HCT116 (cell line): ENCODE measurements around the gene UBE2G2. TPM values are rescaled to one million over a fixed set of nuclear protein-coding genes. Genes with fewer than 3 reads are reported as not detected.

Experiments used
- ATAC-seq: fragments of 200-7000 bp; cut with Tn5 transposase; 2 replicates; pipeline ENCODE4 v1.9.1; 2020; ENCODE audit warnings: mild to moderate bottlenecking, moderate library complexity
- BruUV-seq: library from RNA; stranded (reverse); fragments of 400-500 nt; replicated peaks from 2 replicates; lab custom pipeline; 2021; lab: Mats Ljungman, UMichigan
- CTCF ChIA-PET: fragments of 300-600 bp; sonication (Branson Sonifier 250); formaldehyde crosslinking; loops from one replicate; lab custom pipeline; 2021; ENCODE audit warnings: antibody characterized with exemption; lab: Charles Lee
- POLR2A ChIA-PET: fragments of 300-600, 350-600 bp; sonication (Branson Sonifier 250); formaldehyde crosslinking; loops from one replicate; lab custom pipeline; 2021; ENCODE audit warnings: antibody characterized with exemption; lab: Charles Lee
- RAD21 ChIA-PET, 2 experiments: fragments of 300-600 bp; sonication (Branson Sonifier 250); formaldehyde crosslinking; loops; one replicate each; lab custom pipeline; 2023; ENCODE audit warnings: low total read pairs in 2 of 2; ENCODE audit not compliant: uncharacterized antibody in 2 of 2, unreplicated experiment in 2 of 2, low non-redundant PET in 1 of 2; lab: Charles Lee
- DNase-seq: peaks from one replicate; pipeline ENCODE4 v3.0.0-alpha.2; 2010; ENCODE audit warnings: low read depth, low spot score
- H2AFZ ChIP-seq: fragments of 200-600 bp; shearing (Covaris generic), sonication (generic); 2 replicates; pipeline ENCODE4 v1.6.1; 2017; ENCODE audit warnings: low read depth, mixed run types, mixed read lengths, antibody characterized with exemption, low read length; ENCODE audit not compliant: poor library complexity, severe bottlenecking
- H3K27ac ChIP-seq: 2 replicates; pipeline ENCODE4 v1.5.1; 2012; ENCODE audit warnings: low read depth, low read length
- H3K27me3 ChIP-seq: fragments of 200-600 bp; sonication (generic); 2 replicates; pipeline ENCODE4 v1.6.1; 2016; ENCODE audit warnings: mixed run types, low read length, mixed read lengths; ENCODE audit not compliant: insufficient read depth
- H3K36me3 ChIP-seq, 2 experiments: fragments of 200-500 bp in 1 of 2; fragments of 200-600 bp in 1 of 2; sonication (Bioruptor generic) in 1 of 2; sonication (generic) in 1 of 2; 2 replicates each; pipeline versions ENCODE4 v1.5.1 to v1.6.1; 2014 to 2016; ENCODE audit warnings: low read length in 2 of 2, inconsistent platforms in 1 of 2, mixed read lengths in 1 of 2, mixed run types in 1 of 2; ENCODE audit not compliant: insufficient read depth in 2 of 2, control insufficient read depth in 1 of 2
- H3K4me1 ChIP-seq, 2 experiments: fragments of 200-600 bp in 1 of 2; sonication (generic) in 1 of 2; 2 replicates each; pipeline versions ENCODE4 v1.5.1 to v1.6.1; 2012 to 2017; ENCODE audit warnings: low read length in 2 of 2, inconsistent platforms in 1 of 2, mild to moderate bottlenecking in 1 of 2, mixed read lengths in 1 of 2, mixed run types in 1 of 2, moderate library complexity in 1 of 2; ENCODE audit not compliant: insufficient read depth in 2 of 2, control insufficient read depth in 1 of 2
- H3K4me2 ChIP-seq: fragments of 200-600 bp; sonication (generic); 2 replicates; pipeline ENCODE4 v1.6.1; 2017; ENCODE audit warnings: mixed run types, low read length, mixed read lengths
- H3K4me3 ChIP-seq, 2 experiments: fragments of 200-600 bp in 1 of 2; sonication (generic) in 1 of 2; replicated peaks in 1 of 2; 2 replicates each; pipeline ENCODE4 v1.5.1; 2011 to 2016; ENCODE audit warnings: low read length in 2 of 2, control low read depth in 1 of 2, low read depth in 1 of 2, mild to moderate bottlenecking in 1 of 2, mixed read lengths in 1 of 2, mixed run types in 1 of 2
- H3K79me2 ChIP-seq: fragments of 200-600 bp; sonication (generic); 2 replicates; pipeline ENCODE4 v1.6.1; 2017; ENCODE audit warnings: mild to moderate bottlenecking, mixed run types, low read length, moderate library complexity, mixed read lengths; ENCODE audit not compliant: insufficient read depth
- H3K9ac ChIP-seq: fragments of 200-600 bp; sonication (generic); 2 replicates; pipeline ENCODE4 v1.6.1; 2016; ENCODE audit warnings: low read length, mixed read lengths
- H3K9me2 ChIP-seq: fragments of 200-600 bp; sonication (generic), shearing (Covaris generic); 2 replicates; pipeline ENCODE4 v1.6.1; 2017; ENCODE audit warnings: mixed run types, mild to moderate bottlenecking, moderate library complexity; ENCODE audit not compliant: insufficient read depth
- H3K9me3 ChIP-seq, 2 experiments: fragments of 200-500 bp in 1 of 2; fragments of 200-600 bp in 1 of 2; sonication (Bioruptor generic) in 1 of 2; sonication (generic) in 1 of 2; 2 replicates each; pipeline ENCODE4 v1.6.1; 2014 to 2017; ENCODE audit warnings: low read length in 2 of 2, mixed read lengths in 2 of 2, inconsistent platforms in 1 of 2, low read depth in 1 of 2, mild to moderate bottlenecking in 1 of 2, mixed run types in 1 of 2, moderate library complexity in 1 of 2; ENCODE audit not compliant: control insufficient read depth in 1 of 2, insufficient read depth in 1 of 2
- H4K20me1 ChIP-seq: fragments of 200-600 bp; sonication (generic), shearing (Covaris generic); 2 replicates; pipeline ENCODE4 v1.6.1; 2017; ENCODE audit warnings: mixed run types, mild to moderate bottlenecking, moderate library complexity; ENCODE audit not compliant: insufficient read depth
- CBX3 ChIP-seq: IDR thresholded peaks from 2 replicates; pipeline ENCODE4 v1.6.1; 2012; ENCODE audit warnings: low read depth
- CEBPB ChIP-seq: IDR thresholded peaks from 2 replicates; pipeline ENCODE4 v1.6.1; 2012; ENCODE audit warnings: low read depth
- EZH2 ChIP-seq: fragments of 200-600 bp; sonication (generic); IDR thresholded peaks from 2 replicates; pipeline ENCODE4 v1.6.1; 2017; ENCODE audit warnings: antibody characterized with exemption, mixed run types
- MAX ChIP-seq: IDR thresholded peaks from 2 replicates; pipeline ENCODE4 v1.6.1; 2012
- POLR2AphosphoS5 ChIP-seq: IDR thresholded peaks from 2 replicates; pipeline ENCODE4 v1.6.1; 2011; ENCODE audit warnings: mild to moderate bottlenecking, low read depth, low read length, moderate library complexity
- REST ChIP-seq: IDR thresholded peaks from 2 replicates; pipeline ENCODE4 v1.6.1; 2012; ENCODE audit warnings: low read depth
- SRF ChIP-seq: IDR thresholded peaks from 2 replicates; pipeline ENCODE4 v1.6.1; 2012; ENCODE audit warnings: low read depth
- TCF7L2 ChIP-seq: IDR thresholded peaks from 2 replicates; pipeline ENCODE4 v1.7.0; 2011; ENCODE audit warnings: borderline replicate concordance, inconsistent platforms; ENCODE audit not compliant: insufficient read depth, insufficient read length; ENCODE audit errors: extremely low read depth
- ZNF274 ChIP-seq: fragments of 200-500 bp; sonication (Bioruptor generic); IDR thresholded peaks from 2 replicates; pipeline ENCODE4 v1.6.1; 2014; ENCODE audit warnings: mild to moderate bottlenecking, low read depth, low read length, inconsistent platforms
- intact Hi-C: fragments of 100-400 bp; cut with micrococcal nuclease; formaldehyde crosslinking; loops from 2 replicates; pipeline ENCODE4 v1.10.0; 2022
- total RNA-seq: library from RNA; stranded (reverse); gene quantifications from one replicate; pipeline ENCODE4 v1.2.1, GENCODE V29; 2021; ENCODE audit not compliant: unreplicated experiment
- TF ChIP-seq, protein P1 (sequence below): IDR thresholded peaks from 2 replicates; pipeline ENCODE4 v1.6.1; 2011; ENCODE audit warnings: mild to moderate bottlenecking, low read length, moderate library complexity; ENCODE audit not compliant: insufficient replicate concordance; ENCODE audit errors: extremely low read depth

UBE2G2 gene
- total RNA-seq, 1 experiment from 2014 or later = 86.5 TPM

GRCh38 chr21:44724196-44724595 is 77.4 kb downstream of the UBE2G2 start:
- Histone ChIP-seq H3K36me3 (no peaks in the 10 kb centered on the region), H3K27me3 (no peaks in the 10 kb centered on the region), H3K27ac (no peak overlapping the region), H4K20me1 (no peaks in the 10 kb centered on the region), H3K9ac (no peak overlapping the region), H3K4me3 (no peak overlapping the region), H3K9me3 (no peaks in the 10 kb centered on the region), H3K79me2 (no peaks in the 10 kb centered on the region), H2AFZ (no peak overlapping the region), H3K4me1 (no peaks in the 10 kb centered on the region), H3K9me2 (no peaks in the 10 kb centered on the region), H3K4me2 (no peak overlapping the region)
- BruUV-seq = no TSS peak
- ChIA-PET POLR2A (no interaction called here), RAD21 (no interaction called here), CTCF (no interaction called here)
- intact Hi-C loops = no loop called here
- ATAC-seq = no peak
- DNase-seq = no peak
- TF ChIP-seq MAX (no peak), POLR2AphosphoS5 (no peak), CEBPB (no peak), CBX3 (no peak), EZH2 (no peak), SRF (no peak), REST (no peak), ZNF274 (no peak), TCF7L2 (no peak)
- TF ChIP-seq, protein P1, sequence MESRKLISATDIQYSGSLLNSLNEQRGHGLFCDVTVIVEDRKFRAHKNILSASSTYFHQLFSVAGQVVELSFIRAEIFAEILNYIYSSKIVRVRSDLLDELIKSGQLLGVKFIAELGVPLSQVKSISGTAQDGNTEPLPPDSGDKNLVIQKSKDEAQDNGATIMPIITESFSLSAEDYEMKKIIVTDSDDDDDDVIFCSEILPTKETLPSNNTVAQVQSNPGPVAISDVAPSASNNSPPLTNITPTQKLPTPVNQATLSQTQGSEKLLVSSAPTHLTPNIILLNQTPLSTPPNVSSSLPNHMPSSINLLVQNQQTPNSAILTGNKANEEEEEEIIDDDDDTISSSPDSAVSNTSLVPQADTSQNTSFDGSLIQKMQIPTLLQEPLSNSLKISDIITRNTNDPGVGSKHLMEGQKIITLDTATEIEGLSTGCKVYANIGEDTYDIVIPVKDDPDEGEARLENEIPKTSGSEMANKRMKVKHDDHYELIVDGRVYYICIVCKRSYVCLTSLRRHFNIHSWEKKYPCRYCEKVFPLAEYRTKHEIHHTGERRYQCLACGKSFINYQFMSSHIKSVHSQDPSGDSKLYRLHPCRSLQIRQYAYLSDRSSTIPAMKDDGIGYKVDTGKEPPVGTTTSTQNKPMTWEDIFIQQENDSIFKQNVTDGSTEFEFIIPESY = no peak
